HCT116 (cell line): ENCODE data around the gene ADGRL3.

Experiments
- ATF3 ChIP-seq: IDR thresholded peaks from 2 replicates; pipeline ENCODE4 v1.6.1; 2012
- EGR1 ChIP-seq: IDR thresholded peaks from 2 replicates; pipeline ENCODE4 v1.6.1; 2012; ENCODE audit warnings: low read depth
- EZH2 ChIP-seq: fragments of 200-600 bp; sonication (generic); IDR thresholded peaks from 2 replicates; pipeline ENCODE4 v1.6.1; 2017; ENCODE audit warnings: antibody characterized with exemption, mixed run types
- EZH2phosphoT487 ChIP-seq: fragments of 200-600 bp; IDR thresholded peaks from 2 replicates; pipeline ENCODE4 v1.6.1; 2018; ENCODE audit warnings: antibody characterized with exemption, borderline replicate concordance
- POLR2A ChIP-seq: IDR thresholded peaks from 2 replicates; pipeline ENCODE4 v1.7.0; 2011; ENCODE audit warnings: borderline replicate concordance; ENCODE audit not compliant: insufficient read depth, insufficient read length; ENCODE audit errors: extremely low read depth
- POLR2AphosphoS5 ChIP-seq: IDR thresholded peaks from 2 replicates; pipeline ENCODE4 v1.6.1; 2011; ENCODE audit warnings: mild to moderate bottlenecking, low read depth, low read length, moderate library complexity
- RAD21 ChIP-seq: IDR thresholded peaks from 2 replicates; pipeline ENCODE4 v1.6.1; 2012; ENCODE audit warnings: low read depth, mild to moderate bottlenecking
- SRF ChIP-seq: IDR thresholded peaks from 2 replicates; pipeline ENCODE4 v1.6.1; 2012; ENCODE audit warnings: low read depth
- TCF7L2 ChIP-seq: IDR thresholded peaks from 2 replicates; pipeline ENCODE4 v1.7.0; 2011; ENCODE audit warnings: borderline replicate concordance, inconsistent platforms; ENCODE audit not compliant: insufficient read depth, insufficient read length; ENCODE audit errors: extremely low read depth
- YY1 ChIP-seq: IDR thresholded peaks from 2 replicates; pipeline ENCODE4 v1.6.1; 2011; ENCODE audit warnings: low read length, low read depth, moderate library complexity, mild to moderate bottlenecking; ENCODE audit not compliant: insufficient replicate concordance; ENCODE audit errors: extremely low read depth
- TF ChIP-seq, protein P1 (sequence below): IDR thresholded peaks from 2 replicates; pipeline ENCODE4 v1.6.1; 2012; ENCODE audit warnings: low read depth
- TF ChIP-seq, protein P2 (sequence below), 3 experiments: fragments of 200-600 bp in 1 of 3; sonication (generic) in 1 of 3; IDR thresholded peaks in 2 of 3; conservative IDR thresholded peaks in 1 of 3; 2 replicates each; pipeline ENCODE4 v1.5.1; 2012 to 2017; ENCODE audit warnings: low read depth in 2 of 3, low read length in 2 of 3, antibody characterized with exemption in 1 of 3, borderline replicate concordance in 1 of 3, control low read depth in 1 of 3, mild to moderate bottlenecking in 1 of 3, mixed read lengths in 1 of 3, mixed run types in 1 of 3, moderate library complexity in 1 of 3; ENCODE audit not compliant: insufficient read depth in 1 of 3

- TF ChIP-seq POLR2A (no peak), POLR2AphosphoS5 (no peak), RAD21 (no peak), YY1 (no peak), SRF (no peak), TCF7L2 (no peak), ATF3 (no peak), EZH2 (no peak), EZH2phosphoT487 (no peak), EGR1 (no peak)
- TF ChIP-seq, protein P1, sequence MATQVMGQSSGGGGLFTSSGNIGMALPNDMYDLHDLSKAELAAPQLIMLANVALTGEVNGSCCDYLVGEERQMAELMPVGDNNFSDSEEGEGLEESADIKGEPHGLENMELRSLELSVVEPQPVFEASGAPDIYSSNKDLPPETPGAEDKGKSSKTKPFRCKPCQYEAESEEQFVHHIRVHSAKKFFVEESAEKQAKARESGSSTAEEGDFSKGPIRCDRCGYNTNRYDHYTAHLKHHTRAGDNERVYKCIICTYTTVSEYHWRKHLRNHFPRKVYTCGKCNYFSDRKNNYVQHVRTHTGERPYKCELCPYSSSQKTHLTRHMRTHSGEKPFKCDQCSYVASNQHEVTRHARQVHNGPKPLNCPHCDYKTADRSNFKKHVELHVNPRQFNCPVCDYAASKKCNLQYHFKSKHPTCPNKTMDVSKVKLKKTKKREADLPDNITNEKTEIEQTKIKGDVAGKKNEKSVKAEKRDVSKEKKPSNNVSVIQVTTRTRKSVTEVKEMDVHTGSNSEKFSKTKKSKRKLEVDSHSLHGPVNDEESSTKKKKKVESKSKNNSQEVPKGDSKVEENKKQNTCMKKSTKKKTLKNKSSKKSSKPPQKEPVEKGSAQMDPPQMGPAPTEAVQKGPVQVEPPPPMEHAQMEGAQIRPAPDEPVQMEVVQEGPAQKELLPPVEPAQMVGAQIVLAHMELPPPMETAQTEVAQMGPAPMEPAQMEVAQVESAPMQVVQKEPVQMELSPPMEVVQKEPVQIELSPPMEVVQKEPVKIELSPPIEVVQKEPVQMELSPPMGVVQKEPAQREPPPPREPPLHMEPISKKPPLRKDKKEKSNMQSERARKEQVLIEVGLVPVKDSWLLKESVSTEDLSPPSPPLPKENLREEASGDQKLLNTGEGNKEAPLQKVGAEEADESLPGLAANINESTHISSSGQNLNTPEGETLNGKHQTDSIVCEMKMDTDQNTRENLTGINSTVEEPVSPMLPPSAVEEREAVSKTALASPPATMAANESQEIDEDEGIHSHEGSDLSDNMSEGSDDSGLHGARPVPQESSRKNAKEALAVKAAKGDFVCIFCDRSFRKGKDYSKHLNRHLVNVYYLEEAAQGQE: no peak
- TF ChIP-seq, protein P2, sequence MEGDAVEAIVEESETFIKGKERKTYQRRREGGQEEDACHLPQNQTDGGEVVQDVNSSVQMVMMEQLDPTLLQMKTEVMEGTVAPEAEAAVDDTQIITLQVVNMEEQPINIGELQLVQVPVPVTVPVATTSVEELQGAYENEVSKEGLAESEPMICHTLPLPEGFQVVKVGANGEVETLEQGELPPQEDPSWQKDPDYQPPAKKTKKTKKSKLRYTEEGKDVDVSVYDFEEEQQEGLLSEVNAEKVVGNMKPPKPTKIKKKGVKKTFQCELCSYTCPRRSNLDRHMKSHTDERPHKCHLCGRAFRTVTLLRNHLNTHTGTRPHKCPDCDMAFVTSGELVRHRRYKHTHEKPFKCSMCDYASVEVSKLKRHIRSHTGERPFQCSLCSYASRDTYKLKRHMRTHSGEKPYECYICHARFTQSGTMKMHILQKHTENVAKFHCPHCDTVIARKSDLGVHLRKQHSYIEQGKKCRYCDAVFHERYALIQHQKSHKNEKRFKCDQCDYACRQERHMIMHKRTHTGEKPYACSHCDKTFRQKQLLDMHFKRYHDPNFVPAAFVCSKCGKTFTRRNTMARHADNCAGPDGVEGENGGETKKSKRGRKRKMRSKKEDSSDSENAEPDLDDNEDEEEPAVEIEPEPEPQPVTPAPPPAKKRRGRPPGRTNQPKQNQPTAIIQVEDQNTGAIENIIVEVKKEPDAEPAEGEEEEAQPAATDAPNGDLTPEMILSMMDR (IDR thresholded peaks at IDR 0.05 in 2 of 3, conservative IDR thresholded peaks at IDR 0.05 in 1 of 3; ENCODE audit: borderline replicate concordance in 1 of 3, insufficient read depth in 1 of 3, low read depth in 2 of 3, low read length in 2 of 3): no peak
Observed at GRCh38 chr4:61985426-61985825, 785.3 kb downstream of the ADGRL3 start.
